ENCODE measurements around the gene CUTA.
A peak's percentile ranks its signal among the peaks of the same experiment; 100 is the strongest.

CUTA gene

GRCh38 chr6:33439956-33440648 lies 22.2 kb upstream of the CUTA start:
- H3K4me3 ChIP-seq (ENCODE audit: low read depth, low read length), result no peak overlapping the region
- H3K4me1 ChIP-seq (ENCODE audit: control insufficient read depth, insufficient read depth, low read length), result no peaks in the 10 kb centered on the region

GRCh38 chr6:33438978-33439594 lies 21.2 kb upstream of the CUTA start:
- no peak overlapping the region for H3K4me3 ChIP-seq (ENCODE audit: low read depth, low read length)
- POLR2A ChIA-PET, result interaction anchor here (2.2 kb wide), 1 partner anchor 8 kb away, joined by 12 read pairs; no protein-coding TSS in a partner anchor
- peaks cover 8 to 58% of the 10 kb centered on the region in 2 experiments; a peak in 2 of 3 replicates for H3K36me3 ChIP-seq (ENCODE audit: control insufficient read depth in 2 of 2, insufficient read depth in 1 of 2, low read length in 2 of 2)
- CTCF ChIA-PET, result no interaction called here
- no peaks in the 10 kb centered on the region for H3K4me1 ChIP-seq (ENCODE audit: control insufficient read depth, insufficient read depth, low read length)
- H3K27ac ChIP-seq (ENCODE audit: extremely low read depth, low read depth, low read length), result no peak overlapping the region
- TF ChIP-seq PRDM2 (tag by site-specific recombination; IDR thresholded peaks at IDR 0.05; ENCODE audit: borderline replicate concordance) (no peak), ZNF148 (tag by site-specific recombination; IDR thresholded peaks at IDR 0.05; ENCODE audit: borderline replicate concordance) (no peak), GLIS2 (tag by site-specific recombination; IDR thresholded peaks at IDR 0.05) (no peak), ZNF121 (tag by site-specific recombination; IDR thresholded peaks at IDR 0.05) (no peak)
- no peaks in the 10 kb centered on the region for H3K9me3 ChIP-seq (ENCODE audit: control insufficient read depth, insufficient read depth, low read depth, low read length)

More at GRCh38 chr6:33439956-33440648, 22.2 kb upstream of the CUTA start:
- Histone ChIP-seq H3K27ac (ENCODE audit: extremely low read depth, low read depth, low read length) (no peak overlapping the region), H3K9me3 (ENCODE audit: control insufficient read depth, insufficient read depth, low read depth, low read length) (no peaks in the 10 kb centered on the region), H3K36me3 (ENCODE audit: control insufficient read depth in 2 of 2, insufficient read depth in 1 of 2, low read length in 2 of 2) (peaks cover 8 to 67% of the 10 kb centered on the region in 2 experiments; a peak in 2 of 3 replicates)
- no peak for TF ChIP-seq ZNF16 (tag by site-specific recombination; IDR thresholded peaks at IDR 0.05; ENCODE audit: low read depth)
- peak; percentile 58; the same call in 1 of the 2 replicates for TF ChIP-seq ZNF398 (tag by site-specific recombination; IDR thresholded peaks at IDR 0.05)
- peak; percentile 63 for TF ChIP-seq ZNF366 (tag by site-specific recombination; conservative IDR thresholded peaks at IDR 0.05)
- peak; percentile 73; the same call in 1 of the 2 replicates for TF ChIP-seq EGR2 (tag by site-specific recombination; IDR thresholded peaks at IDR 0.05; ENCODE audit: low read depth)
- peak; percentile 74 for TF ChIP-seq ZFHX2 (tag by site-specific recombination; conservative IDR thresholded peaks at IDR 0.05)
- ChIA-PET CTCF (interaction anchor here (2.2 kb wide), 1 partner anchor 14 kb away, joined by 10 read pairs; no protein-coding TSS in a partner anchor), POLR2A (interaction anchor here (0.9 to 2.2 kb wide), 2 partner anchors 9 to 14 kb away, joined by 4 to 12 read pairs; partner anchors contain the start of gene ZBTB9)

Measured in HEK293 (cell line).